Measurements from ENCODE around the gene SH3TC1. TPM values are rescaled to one million over a fixed set of nuclear protein-coding genes. Genes with fewer than 3 reads are reported as not detected.

Gene SH3TC1
- total and polyA plus RNA-seq, 10 of the 15 experiments (the other 5 are each of a cell fraction or from before 2014, with no cell fraction given) = 0.19 to 47.0 (median 18.4) TPM

- FAIRE-seq = no peak
- no peaks in the 10 kb centered on the region for H3K79me2 ChIP-seq (ENCODE audit: control insufficient read depth, insufficient read depth, low read length)
- H4K20me1 ChIP-seq (ENCODE audit: control insufficient read depth, insufficient read depth) = no peaks in the 10 kb centered on the region
- H3K36me3 ChIP-seq (ENCODE audit: control insufficient read depth in 2 of 2, insufficient read depth in 2 of 2, low read length in 1 of 2) = no peaks in the 10 kb centered on the region
- peaks cover 8% of the 10 kb centered on the region; the same call in 2 of the 3 replicates for H3K9me3 ChIP-seq (replicated peaks; ENCODE audit: control insufficient read depth, insufficient read depth, low read length)
- H3K9ac ChIP-seq (ENCODE audit: control insufficient read depth, insufficient read depth, low read length) = no peak overlapping the region
- H3K4me1 ChIP-seq (ENCODE audit: control insufficient read depth, insufficient read depth, low read length) = peaks cover 21% of the 10 kb centered on the region
- ChIA-PET POLR2A (interaction anchor here (1.5 kb wide), 1 partner anchor 14 kb away, joined by 3 read pairs; no protein-coding TSS in a partner anchor), CTCF (interaction anchor here (1.5 to 2.5 kb wide), 3 partner anchors 12 to 69 kb away, joined by 3 to 18 read pairs (median 4); no protein-coding TSS in a partner anchor), SMC1A (ENCODE audit: uncharacterized antibody, unreplicated experiment) (interaction anchor here (1.2 to 1.8 kb wide), 3 partner anchors 15 to 26 kb away, joined by 5 to 6 read pairs (median 6); partner anchors contain the start of genes ABLIM2 and SH3TC1), RAD21 (ENCODE audit: unreplicated experiment) (interaction anchor here (1.0 kb wide), 1 partner anchor 20 kb away, joined by 3 read pairs; no protein-coding TSS in a partner anchor)
- TF ChIP-seq NKRF (conservative IDR thresholded peaks at IDR 0.05) (no peak), SUPT20H (IDR thresholded peaks at IDR 0.05; ENCODE audit: borderline replicate concordance, control insufficient read depth, low read depth, low read length) (no peak), E4F1 (IDR thresholded peaks at IDR 0.05; ENCODE audit: borderline replicate concordance, partially characterized antibody) (no peak), ZBTB33 (IDR thresholded peaks at IDR 0.05) (no peak), BACH1 (IDR thresholded peaks at IDR 0.05; ENCODE audit: borderline replicate concordance) (no peak), SREBF1 (IDR thresholded peaks at IDR 0.05; ENCODE audit: low read length) (no peak), IKZF1 (conservative IDR thresholded peaks at IDR 0.05) (no peak), CREB1 (IDR thresholded peaks at IDR 0.05; ENCODE audit: low read depth) (no peak), EZH2 (IDR thresholded peaks at IDR 0.05; ENCODE audit: borderline replicate concordance, control insufficient read depth, low read depth, low read length) (no peak), JUND (IDR thresholded peaks at IDR 0.05; ENCODE audit: low read depth, low read length) (no peak), CBX5 (IDR thresholded peaks at IDR 0.05; ENCODE audit: low read depth) (no peak)
- H3K27ac ChIP-seq (ENCODE audit: control insufficient read depth, insufficient read depth) = no peak overlapping the region
- BruUV-seq (replicated peaks) = no TSS peak
- H3K4me3 ChIP-seq = no peak overlapping the region
- in situ Hi-C loops (cut with MboI) = no loop called here
- 46% methylated on average over 13 of the region's 13 CpGs for WGBS (ENCODE audit: insufficient coverage, insufficient replicate concordance, low lambda C conversion rate, missing lambda C conversion rate)
- no peak overlapping the region for H3K4me2 ChIP-seq (ENCODE audit: control insufficient read depth, insufficient read depth)
- no peak for DNase-seq (ENCODE audit: low read depth, low spot score)
- ATAC-seq = no peak
- intact Hi-C loops (cut with micrococcal nuclease; ENCODE audit: unreplicated experiment) = no loop called here
- H2AFZ ChIP-seq (ENCODE audit: control insufficient read depth, low read depth, low read length) = no peak overlapping the region
- H3K27me3 ChIP-seq (replicated peaks in 1 of 2; ENCODE audit: control insufficient read depth in 2 of 2, insufficient read depth in 2 of 2, low read length in 1 of 2) = no peaks in the 10 kb centered on the region
Measured at GRCh38 chr4:8173492-8174242, 25.4 kb upstream of the SH3TC1 start.

Data from GM12878 (cell line).